GM18508 (cell line): Measurements from ENCODE around the gene POU2F3.

Experiments used
- ATAC-seq: cut with Tn5 transposase; IDR thresholded peaks from one replicate; pipeline ENCODE4 v1.9.1; 2021; ENCODE audit warnings: moderate number of reproducible peaks; ENCODE audit not compliant: insufficient read depth, unreplicated experiment

The POU2F3 gene

GRCh38 chr11:120239713-120240640, at the start of gene POU2F3:
Gene POU2F3, plus strand, starts transcription at chr11:120240140. Its CDS starts 204 bp downstream, at chr11:120240344.
- ATAC-seq: no peak

DNA sequence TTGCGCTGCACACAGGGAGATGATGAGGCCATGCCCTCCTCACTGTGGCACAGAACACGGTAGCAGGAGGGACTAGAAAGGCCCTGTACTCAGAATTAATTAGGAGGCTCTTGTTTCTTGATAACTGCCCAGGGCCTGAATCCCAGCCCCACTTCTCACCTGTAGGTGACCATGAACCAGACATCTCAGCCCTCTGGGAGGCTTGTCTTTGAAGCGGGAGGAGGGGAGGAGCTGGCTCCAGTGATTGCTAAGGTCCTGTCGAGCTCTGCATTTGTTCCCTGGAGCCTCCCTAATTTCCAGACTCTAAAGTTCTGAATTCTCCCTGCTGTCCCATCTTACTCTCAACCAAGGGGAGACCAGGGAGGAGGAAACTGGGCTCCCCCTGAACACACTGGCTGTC, 48.9 kb upstream of the POU2F3 start:
- no peak for ATAC-seq

GRCh38 chr11:120192831-120193625, 46.9 kb upstream of the POU2F3 start:
- ATAC-seq: no peak

GRCh38 chr11:120194166-120194565, 45.8 kb upstream of the POU2F3 start:
- ATAC-seq: no peak

DNA sequence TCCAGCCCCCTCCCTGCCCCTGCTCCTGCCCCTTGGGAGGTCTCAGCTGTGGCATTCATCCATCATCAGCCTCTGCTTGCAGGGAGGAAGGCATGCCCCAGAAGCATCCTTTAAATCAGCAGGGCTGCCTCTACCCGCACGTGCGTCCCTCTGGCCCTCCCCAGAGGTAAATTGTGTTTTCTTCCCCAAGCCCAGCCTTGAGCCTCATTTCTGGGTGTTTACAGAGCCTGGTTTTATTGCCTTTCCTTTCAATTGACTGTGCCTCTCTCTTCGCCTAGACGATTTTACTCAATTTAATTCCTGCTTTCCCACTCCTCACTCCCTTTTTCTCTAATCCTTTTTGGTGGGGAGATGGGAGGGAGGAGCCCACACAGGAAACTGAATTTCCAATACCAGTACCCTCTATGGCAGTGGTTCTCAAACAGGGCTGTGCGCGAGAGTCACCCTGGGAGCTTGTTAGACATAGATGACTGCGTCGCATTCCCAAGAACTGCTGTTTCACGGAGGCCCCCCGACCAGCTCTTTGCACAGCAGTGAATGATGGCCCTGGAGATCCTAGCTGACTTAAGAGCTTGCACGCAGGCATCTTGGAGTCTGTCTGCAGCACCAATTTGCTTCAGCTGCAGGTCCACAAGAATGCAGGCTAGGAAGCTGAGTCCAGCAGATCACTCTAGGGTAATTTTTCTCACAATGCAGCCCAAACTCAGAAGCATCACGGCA, 44.2 kb upstream of the POU2F3 start:
- no peak for ATAC-seq

GRCh38 chr11:120196826-120197225, 43.1 kb upstream of the POU2F3 start:
- no peak for ATAC-seq

DNA sequence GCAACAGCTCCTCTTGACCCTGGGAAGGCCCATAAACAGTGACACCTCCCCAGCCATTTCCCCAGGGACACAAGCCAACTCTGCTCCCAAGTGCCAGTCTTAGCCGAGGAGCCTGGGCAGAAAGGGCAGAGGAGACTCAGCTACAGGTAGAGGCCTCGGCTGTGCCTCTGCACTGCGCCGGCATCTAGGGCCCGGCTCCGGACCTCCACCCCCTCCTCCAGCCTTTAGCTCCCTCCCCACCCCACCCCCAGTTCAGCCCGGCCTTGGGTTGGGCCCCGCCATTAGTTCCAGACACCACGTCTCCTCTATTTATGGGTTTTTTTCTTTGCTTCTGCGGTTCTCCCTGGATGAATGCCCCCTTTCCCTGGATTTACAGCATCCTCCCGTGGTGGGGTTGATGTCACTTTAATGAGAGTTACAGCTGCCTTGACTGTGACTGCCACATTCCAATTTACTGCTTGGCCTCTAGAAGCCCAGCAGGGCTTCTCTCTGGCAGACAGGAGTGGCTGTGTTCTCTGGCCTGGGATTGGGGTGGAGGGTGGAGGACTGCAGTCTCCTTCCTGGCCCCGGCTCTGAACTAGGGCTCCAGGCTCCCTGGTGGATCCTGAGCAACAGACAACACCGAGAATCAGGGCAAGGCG, 42.6 kb upstream of the POU2F3 start:
- ATAC-seq: no peak

- no peak for ATAC-seq
These were observed 42.0 kb upstream of the POU2F3 start for GRCh38 chr11:120197977-120198376.

- no peak for ATAC-seq
These were observed 41.5 kb upstream of the POU2F3 start for GRCh38 chr11:120198403-120198786.

DNA sequence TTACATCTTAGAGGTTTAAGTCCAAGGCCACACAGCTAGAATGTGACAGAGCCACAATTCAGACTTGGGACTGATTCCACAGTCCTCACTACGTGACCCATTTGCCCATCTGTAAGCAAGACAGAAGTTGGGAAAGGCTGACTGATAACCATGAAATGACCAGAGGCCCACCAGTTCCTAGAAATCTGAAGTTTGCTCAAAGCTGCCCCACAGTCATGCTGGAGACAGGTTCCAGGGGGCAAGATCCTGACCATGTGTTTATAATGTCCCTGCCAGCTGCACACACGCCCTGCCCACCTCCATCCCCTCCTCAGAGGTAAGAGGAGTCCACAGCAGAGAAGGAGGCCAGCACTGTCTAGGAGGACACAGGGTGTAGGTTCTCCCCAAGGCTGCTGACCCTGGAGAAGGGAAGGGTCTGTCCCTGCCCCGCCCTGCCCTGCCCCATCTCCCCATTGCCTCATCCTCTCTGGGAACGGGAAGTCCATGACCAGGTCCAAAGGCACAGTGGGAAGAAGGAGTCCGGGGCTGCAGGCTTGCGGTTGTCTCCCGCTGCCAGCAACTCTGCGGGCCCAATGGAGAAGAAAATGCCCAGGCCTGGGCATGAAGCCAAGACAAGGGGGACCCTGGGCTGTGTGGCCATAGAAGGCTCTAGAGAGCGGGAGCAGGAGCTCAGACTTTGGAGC, 41.0 kb upstream of the POU2F3 start:
- no peak for ATAC-seq

- no peak for ATAC-seq
These were observed 40.3 kb upstream of the POU2F3 start for GRCh38 chr11:120199613-120200012.

- no peak for ATAC-seq
These were observed 39.3 kb upstream of the POU2F3 start for GRCh38 chr11:120200677-120201076.

DNA sequence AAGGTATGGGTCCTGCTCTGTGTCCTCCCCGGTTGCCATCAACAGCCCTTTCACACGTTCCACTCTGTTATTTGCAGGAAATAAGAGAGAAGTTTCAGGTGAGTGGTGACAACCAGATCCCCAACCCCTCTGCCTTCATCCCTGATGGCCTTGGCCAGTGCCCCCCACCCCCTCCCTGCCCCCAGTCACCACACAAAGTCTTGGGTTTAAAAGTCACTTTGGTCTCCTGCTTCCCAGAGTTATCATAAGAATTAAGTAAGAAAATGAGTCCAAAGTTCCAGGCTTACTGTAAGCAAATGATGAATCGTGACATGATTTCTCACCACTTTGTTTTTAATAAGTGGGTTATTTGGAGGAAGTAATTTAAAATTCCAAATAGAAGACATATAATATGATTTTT, 38.3 kb upstream of the POU2F3 start:
- no peak for ATAC-seq

DNA sequence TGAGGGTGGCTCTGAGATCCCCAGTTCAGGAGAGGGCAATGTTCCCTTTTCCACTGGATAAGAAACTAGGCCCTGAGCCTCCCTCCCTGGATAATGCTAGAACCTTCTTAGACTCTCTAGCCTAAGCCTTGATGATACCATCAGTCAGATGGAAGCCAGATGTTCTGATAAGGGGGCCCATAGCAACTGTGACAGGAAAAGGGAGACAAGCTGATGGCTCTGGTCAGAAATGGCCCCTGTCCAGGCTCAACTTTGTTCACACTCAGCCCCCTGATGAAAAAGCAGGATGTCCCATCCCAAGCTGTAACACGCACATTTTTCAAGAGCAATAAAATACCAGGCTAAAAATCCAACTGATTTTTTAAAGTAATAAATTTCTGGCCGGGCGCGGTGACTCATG, 36.3 kb upstream of the POU2F3 start:
- no peak for ATAC-seq

DNA sequence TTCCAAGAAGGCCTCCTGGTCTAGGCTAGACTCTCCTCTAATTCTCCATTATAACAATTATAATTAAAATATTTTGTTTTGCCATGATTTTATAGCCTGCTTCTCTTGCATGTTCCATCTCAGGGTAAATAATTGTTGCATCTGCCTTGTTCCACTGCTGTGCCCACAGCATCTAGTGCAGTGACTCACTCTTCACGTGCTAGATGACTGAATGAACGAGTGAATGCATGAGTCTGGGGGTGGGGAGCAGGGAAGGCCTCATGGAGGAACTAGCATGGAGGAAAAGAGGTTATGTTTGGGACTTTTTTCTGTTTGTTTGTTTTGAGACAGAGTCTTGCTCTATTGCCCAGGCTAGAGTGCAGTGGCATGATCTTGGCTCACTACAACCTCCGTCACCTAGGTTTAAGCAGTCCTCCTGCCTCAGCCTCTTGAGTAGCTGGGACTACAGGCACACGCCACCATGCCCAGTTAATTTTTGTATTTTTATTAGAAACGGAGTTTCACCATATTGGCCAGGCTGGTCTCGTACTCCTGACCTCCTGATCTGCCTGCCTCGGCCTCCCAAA, 34.3 kb upstream of the POU2F3 start:
- ATAC-seq: no peak

DNA sequence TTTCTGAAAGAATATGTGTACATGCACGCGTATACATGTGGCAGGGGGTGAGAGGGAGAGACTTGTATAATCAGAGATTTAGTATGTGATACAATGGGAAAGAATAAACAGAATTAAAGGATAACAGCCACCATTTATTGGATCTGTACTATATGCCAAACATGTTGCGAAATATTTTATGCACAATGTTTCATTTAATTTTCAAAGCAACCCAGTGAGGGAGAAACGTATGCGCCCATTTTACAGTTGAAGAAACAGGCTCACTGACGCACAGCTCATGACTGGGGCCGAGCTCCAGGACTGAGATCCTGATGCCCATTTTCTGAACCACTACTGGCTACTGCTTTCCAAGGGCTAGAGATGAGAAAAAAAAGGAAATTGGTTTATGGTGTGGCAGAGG, 32.4 kb upstream of the POU2F3 start:
- ATAC-seq: no peak

GRCh38 chr11:120208001-120208441, 31.9 kb upstream of the POU2F3 start:
- no peak for ATAC-seq

- no peak for ATAC-seq
These were observed 31.2 kb upstream of the POU2F3 start for GRCh38 chr11:120208777-120209176.
